CD4-positive, alpha-beta T cell (primary cell): ENCODE data around the gene AXL. TPM values are rescaled to one million over a fixed set of nuclear protein-coding genes. Genes with fewer than 3 reads are reported as not detected.
A peak's percentile ranks its signal among the peaks of the same experiment; 100 is the strongest.

Source experiments
- ATAC-seq: fragments of 200-7000 bp; cut with Tn5 transposase; one replicate; pipeline ENCODE4 v1.10.0; 2022; ENCODE audit warnings: mild to moderate bottlenecking; ENCODE audit not compliant: poor library complexity
- CTCF ChIA-PET: fragments of 350-600 bp; sonication (Branson Sonifier 250); formaldehyde crosslinking; loops from one replicate; lab custom pipeline; 2021; ENCODE audit warnings: antibody characterized with exemption, inconsistent platforms; lab: Charles Lee
- POLR2A ChIA-PET: fragments of 350-600 bp; sonication (Branson Sonifier 250); formaldehyde crosslinking; loops from one replicate; lab custom pipeline; 2021; ENCODE audit warnings: antibody characterized with exemption, inconsistent platforms; lab: Charles Lee
- DNase-seq, 14 experiments: peaks; one replicate each; pipeline ENCODE4 v3.0.0-alpha.2; 2013 to 2020; ENCODE audit warnings: mixed read lengths in 2 of 14
- H3K27ac ChIP-seq, 2 donors: one replicate each; pipeline versions ENCODE4 v1.5.1 to v1.7.0; 2013; ENCODE audit warnings: low read length in 2 of 2, low read depth in 1 of 2, mild to moderate bottlenecking in 1 of 2
- H3K27me3 ChIP-seq, 2 experiments: 1 replicate in 1 of 2; 2 replicates in 1 of 2; pipeline versions ENCODE4 v1.6.1 to v1.7.0; 2013; ENCODE audit warnings: low read length in 2 of 2, control low read depth in 1 of 2, mild to moderate bottlenecking in 1 of 2, moderate library complexity in 1 of 2; ENCODE audit not compliant: insufficient read depth in 2 of 2, control insufficient read depth in 1 of 2
- H3K36me3 ChIP-seq: one replicate; pipeline ENCODE4 v1.6.1; 2013; ENCODE audit warnings: low read length, control low read depth; ENCODE audit not compliant: insufficient read depth
- H3K4me1 ChIP-seq: one replicate; pipeline ENCODE4 v1.6.1; 2013; ENCODE audit warnings: low read length, control low read depth; ENCODE audit not compliant: insufficient read depth
- H3K4me3 ChIP-seq: one replicate; pipeline ENCODE4 v1.5.1; 2013; ENCODE audit warnings: mild to moderate bottlenecking, low read length, moderate library complexity
- H3K9me3 ChIP-seq, 2 experiments: 1 replicate in 1 of 2; 2 replicates in 1 of 2; pipeline versions ENCODE4 v1.6.1 to v1.7.0; 2013; ENCODE audit warnings: low read length in 2 of 2, mild to moderate bottlenecking in 2 of 2, control low read depth in 1 of 2, moderate library complexity in 1 of 2; ENCODE audit not compliant: control insufficient read depth in 1 of 2, insufficient read depth in 1 of 2
- H3K27ac Mint-ChIP-seq: one replicate; pipeline ENCODE4 v1.8.0; 2020; ENCODE audit warnings: mixed read lengths
- H3K27me3 Mint-ChIP-seq: one replicate; pipeline ENCODE4 v1.8.0; 2021; ENCODE audit warnings: mixed read lengths
- H3K36me3 Mint-ChIP-seq: one replicate; pipeline ENCODE4 v1.8.0; 2021; ENCODE audit warnings: low read depth, mixed read lengths
- H3K4me1 Mint-ChIP-seq: one replicate; pipeline ENCODE4 v1.8.0; 2021; ENCODE audit warnings: low read depth, mixed read lengths
- H3K4me3 Mint-ChIP-seq: one replicate; pipeline ENCODE4 v1.8.0; 2020; ENCODE audit warnings: mild to moderate bottlenecking, mixed read lengths
- H3K9me3 Mint-ChIP-seq: one replicate; pipeline ENCODE4 v1.8.0; 2020; ENCODE audit warnings: mixed read lengths
- intact Hi-C, 2 experiments: fragments of 100-400 bp; cut with DNase I in 1 of 2; cut with micrococcal nuclease in 1 of 2; formaldehyde crosslinking; loops; one replicate each; pipeline versions ENCODE4 v1.15.1 to v1.9.0; 2023 to 2025; cut with DNase I, micrococcal nuclease
- total RNA-seq, 174 experiments: library from RNA in 2 of 174; stranded (reverse) in 2 of 174; gene quantifications; one replicate each; pipeline ENCODE4 v1.2.3 and lab custom pipeline; 2021 to 2026
- TF ChIP-seq, protein P1 (sequence below): fragments of 200-600 bp; IDR thresholded peaks from one replicate; pipeline ENCODE4 v1.8.0; 2022; ENCODE audit warnings: antibody characterized with exemption, mild to moderate bottlenecking

AXL gene
- total RNA-seq, 2 experiments from 2014 or later, result 0.30 to 0.42 TPM

DNA sequence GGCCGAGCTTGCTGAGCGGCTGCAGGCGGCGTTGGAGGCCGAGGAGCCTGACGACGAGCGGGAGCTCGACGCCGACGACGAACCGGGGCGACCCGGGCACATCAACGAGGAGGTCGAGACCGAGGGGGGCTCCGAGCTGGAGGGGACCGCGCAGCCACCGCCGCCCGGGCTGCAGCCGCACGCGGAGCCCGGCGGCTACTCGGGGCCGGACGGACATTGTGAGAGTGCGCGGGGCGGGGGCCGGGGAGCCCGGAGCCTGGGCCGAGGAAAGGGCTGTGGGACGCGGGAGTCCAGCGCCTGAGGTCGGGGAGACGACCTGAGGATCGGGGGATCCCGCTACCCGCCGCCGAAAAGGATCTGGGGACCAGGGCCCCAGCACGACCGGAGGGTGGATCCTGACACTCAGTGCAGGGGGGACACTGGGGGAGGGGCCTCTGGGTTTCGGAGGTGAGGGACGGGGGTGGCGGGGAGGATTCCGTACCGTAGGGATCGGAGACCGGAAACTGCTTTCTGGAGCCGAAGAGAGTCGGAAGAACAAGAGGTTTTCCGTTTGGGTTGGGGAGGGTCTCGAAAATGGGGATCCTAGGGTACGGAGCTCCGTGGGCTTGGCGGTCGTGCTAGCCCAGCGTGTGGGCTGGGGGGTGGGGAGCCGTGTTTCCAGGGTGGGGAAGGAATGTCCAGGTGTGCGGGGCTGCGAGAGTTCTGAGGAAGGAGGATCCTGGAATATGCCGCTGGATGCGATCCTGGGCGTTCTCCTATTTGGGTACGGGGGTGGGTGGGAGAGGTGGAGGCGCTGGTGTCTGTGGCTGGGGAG lies 45.8 kb downstream of the AXL start:
- TF ChIP-seq, protein P1, sequence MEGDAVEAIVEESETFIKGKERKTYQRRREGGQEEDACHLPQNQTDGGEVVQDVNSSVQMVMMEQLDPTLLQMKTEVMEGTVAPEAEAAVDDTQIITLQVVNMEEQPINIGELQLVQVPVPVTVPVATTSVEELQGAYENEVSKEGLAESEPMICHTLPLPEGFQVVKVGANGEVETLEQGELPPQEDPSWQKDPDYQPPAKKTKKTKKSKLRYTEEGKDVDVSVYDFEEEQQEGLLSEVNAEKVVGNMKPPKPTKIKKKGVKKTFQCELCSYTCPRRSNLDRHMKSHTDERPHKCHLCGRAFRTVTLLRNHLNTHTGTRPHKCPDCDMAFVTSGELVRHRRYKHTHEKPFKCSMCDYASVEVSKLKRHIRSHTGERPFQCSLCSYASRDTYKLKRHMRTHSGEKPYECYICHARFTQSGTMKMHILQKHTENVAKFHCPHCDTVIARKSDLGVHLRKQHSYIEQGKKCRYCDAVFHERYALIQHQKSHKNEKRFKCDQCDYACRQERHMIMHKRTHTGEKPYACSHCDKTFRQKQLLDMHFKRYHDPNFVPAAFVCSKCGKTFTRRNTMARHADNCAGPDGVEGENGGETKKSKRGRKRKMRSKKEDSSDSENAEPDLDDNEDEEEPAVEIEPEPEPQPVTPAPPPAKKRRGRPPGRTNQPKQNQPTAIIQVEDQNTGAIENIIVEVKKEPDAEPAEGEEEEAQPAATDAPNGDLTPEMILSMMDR, result peak; percentile 26
- H3K9me3 ChIP-seq, result no peaks in the 10 kb centered on the region
- DNase-seq (peak; percentile 39 to 70 (median 56)), ATAC-seq (no peak)
- peaks cover 32% of the 10 kb centered on the region for H3K36me3 ChIP-seq
- peaks cover 55% of the 10 kb centered on the region for H3K4me1 Mint-ChIP-seq
- H3K4me1 ChIP-seq, result peaks cover 59% of the 10 kb centered on the region
- intact Hi-C loops, result loop anchor here (1.0 to 5.0 kb wide), 4 partner anchors 37 to 547 kb away; partner anchors contain the start of genes BCKDHA (in 1 of the 2), COQ8B (in 1 of the 2), EXOSC5 (in 1 of the 2) and ITPKC (in 1 of the 2)
- H3K27ac ChIP-seq, result peak overlapping the region; percentile 93 to 98
- ChIA-PET POLR2A (interaction anchor here (0.7 to 5.9 kb wide), 44 partner anchors 8 to 1720 kb away, joined by 3 to 314 read pairs (median 7); partner anchors contain the start of genes ACTMAP, AKT2, B9D2 and CCDC97), CTCF (interaction anchor here (0.6 to 5.4 kb wide), 10 partner anchors 13 to 120 kb away, joined by 3 to 64 read pairs (median 4); partner anchors contain the start of genes CCDC97 and TGFB1)
- H3K27me3 ChIP-seq, result no peaks in the 10 kb centered on the region
- H3K4me3 ChIP-seq, result peak overlapping the region; percentile 85
- H3K4me3 Mint-ChIP-seq, result peak overlapping the region; percentile 96
- peak overlapping the region; percentile 100 for H3K27ac Mint-ChIP-seq
- no peaks in the 10 kb centered on the region for H3K9me3 Mint-ChIP-seq
- peaks cover 68% of the 10 kb centered on the region for H3K36me3 Mint-ChIP-seq
- H3K27me3 Mint-ChIP-seq, result peaks cover 5% of the 10 kb centered on the region

DNA sequence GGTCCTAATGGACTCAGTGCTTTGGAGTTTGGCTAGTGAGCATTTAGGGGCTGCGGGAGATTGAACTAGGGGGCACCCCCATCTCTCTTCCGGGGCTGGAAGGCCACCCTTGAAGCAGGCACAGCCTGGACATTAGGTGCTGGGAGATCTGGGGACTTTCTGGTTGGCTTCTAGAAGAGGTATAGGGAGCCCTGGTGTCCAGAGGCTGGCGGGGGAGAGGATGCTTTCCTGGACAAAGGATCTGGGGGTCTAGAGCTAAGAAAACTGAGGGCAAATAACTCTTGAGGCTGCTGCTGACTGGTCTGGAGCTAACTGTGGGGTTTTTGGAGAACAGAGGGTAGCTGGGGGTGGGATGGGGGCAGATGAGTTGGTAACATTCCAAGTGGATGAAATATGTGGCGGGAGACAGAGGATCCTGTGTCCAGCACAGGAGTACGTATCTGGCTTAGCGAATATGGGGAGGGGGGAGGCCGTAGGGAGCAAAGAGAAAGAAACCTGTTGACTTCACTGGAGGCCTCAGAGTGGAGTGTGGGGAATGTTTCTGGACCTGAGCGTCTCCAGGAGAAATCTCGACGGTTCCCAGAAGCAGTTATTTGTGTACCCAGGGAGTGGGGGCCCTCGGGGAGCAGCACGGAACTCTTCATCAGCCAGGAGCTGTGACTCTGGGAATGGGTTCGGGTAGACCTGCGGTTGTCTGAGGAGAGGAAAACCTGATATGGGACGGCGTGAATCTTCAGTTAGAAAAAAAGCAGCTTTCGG lies 46.6 kb downstream of the AXL start:
- TF ChIP-seq, protein P1, result no peak
- ATAC-seq, result no peak
- POLR2A ChIA-PET, result interaction anchor here (0.6 to 5.9 kb wide), 13 partner anchors 14 to 982 kb away, joined by 3 to 314 read pairs (median 14); partner anchors contain the start of genes B9D2, CCDC97, DMAC2 and TGFB1
- H3K4me3 ChIP-seq, result peak overlapping the region; percentile 85
- intact Hi-C loops, result loop anchor here in 1 of 2 experiments (5.0 kb wide), 1 partner anchor 548 kb away; the partner anchor contains the start of genes COQ8B and ITPKC
- peak overlapping the region; percentile 96 for H3K4me3 Mint-ChIP-seq
- no peaks in the 10 kb centered on the region for H3K9me3 Mint-ChIP-seq
- peaks cover 75% of the 10 kb centered on the region for H3K36me3 Mint-ChIP-seq
- CTCF ChIA-PET, result interaction anchor here (1.0 to 1.1 kb wide), 2 partner anchors 43 to 61 kb away, joined by 3 read pairs; no protein-coding TSS in a partner anchor
- no peaks in the 10 kb centered on the region for H3K27me3 ChIP-seq
- peaks cover 55% of the 10 kb centered on the region for H3K4me1 Mint-ChIP-seq
- H3K36me3 ChIP-seq, result peaks cover 38% of the 10 kb centered on the region
- H3K4me1 ChIP-seq, result peaks cover 59% of the 10 kb centered on the region
- peak overlapping the region; percentile 93 to 98 for H3K27ac ChIP-seq
- H3K9me3 ChIP-seq, result no peaks in the 10 kb centered on the region
- peak in 6 of 14 experiments; percentile 5 to 32 (median 12) for DNase-seq
- peaks cover 5% of the 10 kb centered on the region for H3K27me3 Mint-ChIP-seq
- peak overlapping the region; percentile 100 for H3K27ac Mint-ChIP-seq

DNA sequence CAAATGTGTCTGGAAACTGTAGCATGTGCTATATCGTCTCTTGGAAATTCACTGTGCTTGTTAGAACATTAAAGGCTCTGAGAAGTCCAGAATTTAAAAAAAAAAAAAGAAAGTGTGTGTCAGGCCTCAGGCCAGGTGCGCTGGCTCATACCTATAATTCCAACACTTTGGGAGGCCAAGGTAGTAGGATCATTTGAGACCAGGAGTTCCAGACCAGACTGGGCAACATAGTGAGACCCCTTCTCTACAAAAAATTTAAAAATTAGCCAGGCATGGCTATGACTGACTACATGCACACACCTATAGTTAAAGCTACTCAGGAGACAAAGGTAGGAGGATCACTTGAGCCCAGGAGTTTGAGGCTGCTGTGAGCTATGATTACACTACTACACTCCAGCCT lies 50.0 kb downstream of the AXL start:
- TF ChIP-seq, protein P1, result no peak
- intact Hi-C loops, result loop anchor here in 1 of 2 experiments (5.0 kb wide), 1 partner anchor 552 kb away; the partner anchor contains the start of genes COQ8B and ITPKC
- H3K9me3 ChIP-seq, result no peaks in the 10 kb centered on the region
- peaks cover 36% of the 10 kb centered on the region for H3K4me1 ChIP-seq
- Mint-ChIP-seq H3K36me3 (peaks cover 90% of the 10 kb centered on the region), H3K9me3 (no peaks in the 10 kb centered on the region), H3K27ac (no peak overlapping the region), H3K27me3 (no peaks in the 10 kb centered on the region), H3K4me1 (peaks cover 54% of the 10 kb centered on the region), H3K4me3 (no peak overlapping the region)
- peaks cover 72% of the 10 kb centered on the region for H3K36me3 ChIP-seq
- H3K4me3 ChIP-seq, result no peak overlapping the region
- no peak for ATAC-seq
- no peaks in the 10 kb centered on the region for H3K27me3 ChIP-seq
- H3K27ac ChIP-seq, result no peak overlapping the region
- DNase-seq, result no peak
- ChIA-PET CTCF (no interaction called here), POLR2A (no interaction called here)
